Left kidney (tissue), 2 donors: ENCODE measurements around the gene PRKAR1B. TPM values are rescaled to one million over a fixed set of nuclear protein-coding genes. Genes with fewer than 3 reads are reported as not detected.

Experiments used
- DNase-seq: peaks from one replicate; pipeline ENCODE4 v3.0.0-alpha.2; 2013
- polyA plus RNA-seq: library from polyadenylated mRNA; unstranded; fragments of 120-200 nt; gene quantifications from one replicate; pipeline ENCODE4 v1.2.1, GENCODE V29; 2013; ENCODE audit not compliant: insufficient read length

Gene PRKAR1B
- polyA plus RNA-seq, 1 donor, result 33.7 TPM

DNA sequence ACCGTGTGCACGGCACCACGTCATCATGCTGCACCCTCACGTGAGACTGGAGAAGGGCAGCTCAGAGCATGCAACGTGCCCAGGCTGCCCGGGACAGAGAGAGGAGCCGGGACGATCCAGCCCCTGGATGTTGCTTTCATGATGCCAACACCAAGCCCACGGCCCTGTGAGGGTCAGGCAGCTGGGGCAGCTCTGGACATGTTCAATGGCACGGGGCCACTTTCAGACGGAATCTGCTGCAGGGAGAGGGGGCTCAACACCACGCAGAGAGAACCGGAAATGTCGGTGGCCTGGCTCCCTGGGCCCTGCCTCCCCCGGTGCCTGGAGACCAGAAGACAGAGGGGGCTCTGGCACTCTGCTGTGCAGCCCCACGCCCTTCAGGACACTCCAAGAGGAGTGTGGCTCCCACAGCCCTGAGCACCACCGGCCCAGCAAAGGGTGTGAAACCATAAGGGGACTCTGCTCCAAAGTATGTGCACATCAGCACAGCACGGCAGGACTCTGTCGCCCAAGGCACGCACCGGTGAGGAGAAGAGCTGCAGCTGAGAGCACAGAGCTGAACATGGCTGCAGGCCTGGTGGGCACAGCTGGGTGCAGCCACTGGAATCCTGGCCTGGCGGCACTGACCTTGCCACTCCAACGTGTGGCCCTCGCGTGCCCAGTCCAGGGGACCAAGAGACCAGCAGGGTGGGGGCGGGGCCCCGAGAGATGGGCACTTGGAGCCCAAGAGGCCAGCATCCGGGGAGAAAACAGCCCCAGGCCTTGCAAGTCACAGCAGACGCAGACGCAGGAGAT is 137.1 kb downstream of the PRKAR1B start:
- DNase-seq, result no peak

- no peak for DNase-seq
Observed at GRCh38 chr7:587767-588166, 139.3 kb downstream of the PRKAR1B start.

- DNase-seq, result no peak
Observed at GRCh38 chr7:586494-586893, 140.6 kb downstream of the PRKAR1B start.

DNA sequence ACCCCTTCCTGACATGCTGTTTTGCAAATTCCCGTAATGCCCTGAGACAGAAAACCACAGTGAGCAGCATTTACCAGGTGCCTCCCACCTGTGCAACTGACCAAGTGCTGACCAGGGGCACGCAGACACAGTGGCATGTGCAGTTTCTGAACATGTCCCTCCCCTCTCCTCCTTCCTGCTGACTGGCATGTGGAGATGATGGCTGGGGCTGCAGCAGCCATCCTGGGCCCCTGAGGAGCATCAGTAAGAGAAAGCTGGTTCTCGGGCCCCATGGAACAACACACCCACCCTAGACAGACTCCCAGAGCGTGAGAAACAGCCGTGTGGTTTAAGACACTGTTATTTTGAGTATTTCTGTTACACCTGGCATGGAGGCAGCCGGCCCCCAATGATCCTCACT is 141.2 kb downstream of the PRKAR1B start:
- no peak for DNase-seq

- DNase-seq, result no peak
Observed at GRCh38 chr7:585229-585711, 141.8 kb downstream of the PRKAR1B start.

- no peak for DNase-seq
Observed at GRCh38 chr7:584820-585219, 142.3 kb downstream of the PRKAR1B start.

DNA sequence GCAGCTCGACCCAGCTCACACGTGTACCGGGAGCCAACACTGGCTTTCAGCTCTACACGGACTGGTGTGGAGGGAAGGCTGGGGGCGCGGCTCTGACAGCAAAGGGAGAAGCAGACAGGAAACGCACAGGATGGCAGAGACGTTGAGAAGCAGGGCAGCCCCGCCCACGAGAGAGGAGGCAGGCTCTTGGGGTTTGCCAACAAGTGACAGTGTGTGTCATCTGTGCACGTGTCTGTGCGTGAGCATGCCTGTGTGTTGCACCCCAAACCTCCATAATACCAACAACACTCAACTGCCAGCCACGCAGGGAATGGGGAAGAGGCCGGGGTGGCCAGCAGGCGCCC is 143.0 kb downstream of the PRKAR1B start:
- DNase-seq, result no peak

DNA sequence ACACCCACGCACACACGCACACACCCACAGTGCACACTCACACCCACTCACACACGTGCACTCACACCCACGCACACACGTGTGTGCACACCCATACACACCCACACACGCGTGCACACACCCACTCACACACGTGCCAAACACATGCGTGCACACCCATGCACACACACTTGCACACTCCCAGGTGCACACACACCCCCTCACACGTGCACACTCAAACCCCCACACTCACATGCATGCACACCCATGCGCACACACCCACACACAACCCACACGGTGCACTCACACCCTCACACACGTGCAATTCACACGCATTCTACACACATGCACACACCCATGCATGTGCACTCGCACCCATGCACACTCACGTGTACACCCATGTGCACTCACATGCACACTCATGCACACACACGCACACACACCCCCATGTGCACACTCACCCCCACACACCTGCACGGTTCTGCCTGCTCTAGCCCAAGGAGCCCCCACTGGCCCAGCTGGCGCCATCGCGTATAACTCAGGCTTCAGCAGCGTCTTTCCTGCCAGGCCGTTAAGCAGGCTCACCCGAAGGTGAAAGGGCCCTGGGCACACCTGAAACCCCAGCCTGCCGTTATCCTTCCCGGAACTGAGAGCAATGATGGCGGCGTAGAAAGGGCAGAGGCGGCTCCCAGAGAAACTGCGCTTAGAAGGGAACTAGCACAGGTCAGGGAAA is 143.5 kb downstream of the PRKAR1B start:
- no peak for DNase-seq

- no peak for DNase-seq
Observed at GRCh38 chr7:582931-583330, 144.2 kb downstream of the PRKAR1B start.

DNA sequence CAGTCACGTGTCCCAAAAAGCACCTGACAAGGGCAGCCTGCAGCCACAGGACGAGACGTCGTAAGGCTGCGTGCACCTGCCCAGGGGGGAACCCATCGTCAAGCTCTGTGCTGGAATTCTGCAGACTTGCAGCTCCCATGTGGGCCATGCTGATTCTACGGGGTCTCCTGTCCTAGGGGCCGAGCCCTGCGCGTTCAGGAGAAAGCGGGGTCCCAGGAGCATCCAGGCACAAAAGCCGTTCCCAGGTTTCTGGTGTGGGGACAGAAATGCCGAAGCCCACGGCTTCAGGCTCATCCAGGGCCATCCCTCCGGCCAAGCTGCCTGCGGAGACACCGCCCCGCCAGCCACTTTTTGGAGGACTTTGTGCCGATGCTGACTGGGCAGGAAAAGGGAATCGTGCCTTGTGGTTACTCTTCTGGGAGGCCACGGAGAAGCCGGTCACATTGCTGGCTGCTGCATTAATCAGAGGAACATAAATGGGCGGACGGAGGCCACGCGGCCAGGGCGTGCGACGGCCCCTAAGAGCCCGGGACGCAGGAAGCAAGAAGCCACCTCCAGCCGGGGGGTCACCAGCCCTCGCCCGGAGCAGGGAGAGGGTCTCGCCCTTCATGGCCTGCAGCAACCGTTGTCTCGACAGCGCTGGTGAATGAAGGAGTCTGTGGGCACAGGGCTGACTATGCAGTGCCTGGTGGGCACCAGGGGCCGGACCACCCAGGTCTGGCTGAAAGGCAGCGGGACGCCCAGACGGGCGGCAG is 144.8 kb downstream of the PRKAR1B start:
- no peak for DNase-seq

GRCh38 chr7:578386-578785 is 148.7 kb downstream of the PRKAR1B start:
- DNase-seq, result no peak

- no peak for DNase-seq
Observed at GRCh38 chr7:577741-578370, 149.2 kb downstream of the PRKAR1B start.

GRCh38 chr7:577278-577665 is 149.8 kb downstream of the PRKAR1B start:
- no peak for DNase-seq

DNA sequence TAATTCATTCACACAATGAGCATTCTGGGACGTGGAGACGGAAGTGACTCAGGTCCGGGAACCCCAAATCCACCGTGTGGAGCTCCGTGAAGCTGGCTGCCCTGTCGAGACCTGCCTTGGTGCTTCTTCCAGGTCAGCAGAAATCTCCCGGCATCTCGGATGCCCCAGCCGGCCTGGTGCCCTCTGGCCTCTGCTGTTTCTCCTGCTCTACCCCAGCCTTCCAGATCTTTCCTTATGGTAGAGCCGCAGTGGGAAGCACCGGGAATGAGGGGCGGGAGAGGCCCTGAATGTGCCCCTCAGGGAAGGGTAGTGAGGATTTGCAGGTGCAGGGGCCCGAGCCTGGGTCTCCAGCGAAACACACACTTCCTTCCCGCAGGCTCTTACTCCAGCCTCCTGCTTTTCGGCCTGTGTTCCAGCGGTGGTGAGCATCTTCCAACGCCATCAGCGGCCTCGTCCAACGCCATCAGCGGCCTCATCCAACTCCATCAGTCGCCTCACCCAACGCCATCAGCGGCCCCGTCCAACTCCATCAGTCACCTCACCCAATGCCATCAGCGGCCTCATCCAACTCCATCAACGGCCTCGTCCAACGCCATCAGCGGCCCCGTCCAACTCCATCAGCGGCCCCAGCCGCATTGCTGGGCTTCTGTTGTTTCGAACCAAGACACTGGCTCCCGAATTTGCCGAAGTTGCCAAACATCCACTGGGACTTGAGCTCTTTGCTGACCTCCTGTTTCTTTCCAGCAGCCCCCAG is 150.4 kb downstream of the PRKAR1B start:
- no peak for DNase-seq

- no peak for DNase-seq
Observed at GRCh38 chr7:575425-576366, 151.4 kb downstream of the PRKAR1B start.

DNA sequence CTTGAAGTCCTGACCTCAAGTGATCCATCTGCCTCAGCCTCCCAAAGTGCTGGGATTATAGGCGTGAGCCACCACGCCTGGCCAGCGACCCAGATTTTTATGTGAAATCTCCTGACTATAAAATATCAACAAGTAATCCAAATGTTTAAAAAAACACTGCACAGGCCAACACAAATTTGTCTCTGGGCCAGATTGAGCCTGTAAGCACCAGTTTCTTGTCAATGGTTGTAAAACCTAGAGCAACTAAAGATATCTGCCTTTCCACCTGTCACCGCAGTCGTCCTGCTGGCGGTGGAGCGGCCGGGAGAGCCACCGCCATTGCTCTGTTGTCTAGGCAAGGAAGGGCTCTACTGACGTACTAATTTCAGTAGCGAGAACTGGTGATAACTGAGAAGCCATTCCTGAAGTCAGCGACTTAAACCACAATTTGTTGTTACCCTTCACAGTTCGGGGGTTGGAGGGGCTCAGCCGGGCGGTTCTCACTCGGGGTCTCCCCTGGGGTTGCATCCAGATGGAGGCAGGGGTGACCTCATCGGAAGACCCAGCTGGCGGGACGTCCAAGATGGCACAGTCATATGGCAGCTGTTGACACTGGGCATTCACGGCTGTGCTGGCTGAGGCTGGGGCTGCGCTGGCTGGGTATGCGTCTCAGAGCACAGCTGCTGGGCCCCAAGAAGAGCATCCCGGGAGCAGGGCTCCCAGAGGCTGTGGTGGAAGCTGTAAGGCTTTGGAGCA is 152.3 kb downstream of the PRKAR1B start:
- DNase-seq, result no peak

DNA sequence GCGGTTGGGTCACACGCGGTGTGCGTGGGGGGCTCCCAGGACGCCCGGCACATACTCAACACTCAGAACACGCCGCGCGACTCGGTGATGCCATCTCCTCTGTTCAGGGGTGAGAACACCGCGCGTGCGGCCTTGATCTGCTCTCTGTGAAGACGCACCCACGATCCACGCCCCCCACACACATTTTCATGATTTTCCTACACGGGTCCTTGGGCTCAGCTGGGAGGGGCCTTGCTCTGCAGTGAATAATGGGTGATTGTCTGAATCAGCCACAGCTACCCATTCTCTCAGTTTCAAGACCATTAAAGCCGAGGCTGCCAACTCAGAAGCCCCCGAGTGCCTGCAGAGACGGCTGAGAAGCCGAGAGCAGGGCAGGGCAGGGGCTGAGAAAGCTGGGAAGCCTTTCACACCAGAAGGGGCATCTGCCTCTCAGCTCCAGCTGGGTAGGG is 153.1 kb downstream of the PRKAR1B start:
- no peak for DNase-seq

DNA sequence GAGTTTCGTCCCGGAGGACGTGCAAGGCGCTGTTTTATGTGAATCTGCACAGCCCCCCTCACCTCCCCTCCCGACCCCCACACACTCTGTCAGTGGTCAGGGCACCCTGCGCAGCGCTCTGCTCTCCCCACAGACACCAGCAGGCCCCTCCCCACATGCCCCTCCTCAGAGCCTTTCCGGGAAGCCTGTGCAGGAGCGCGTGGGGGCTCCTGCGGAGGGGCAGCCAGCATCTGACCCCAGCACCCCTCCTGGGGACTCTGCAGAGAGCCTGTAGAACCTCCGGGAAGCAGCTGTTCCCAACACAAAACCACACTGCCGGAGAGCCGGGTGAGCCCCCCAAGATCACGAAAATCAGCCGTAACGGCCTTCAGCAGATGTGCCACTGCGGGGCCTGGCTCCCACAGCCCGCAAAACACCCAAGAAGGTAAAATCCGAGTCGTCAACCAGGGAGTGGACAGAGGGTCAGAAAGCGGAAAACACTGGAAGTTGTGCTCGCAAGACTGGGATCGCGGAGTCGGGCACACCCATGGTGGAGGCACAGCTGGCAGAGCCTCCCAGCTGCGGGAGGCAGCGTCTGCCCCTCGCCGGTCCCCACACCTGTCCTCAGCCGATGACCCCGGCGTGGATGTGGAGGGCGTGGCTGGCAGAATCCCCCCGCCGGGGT is 153.7 kb downstream of the PRKAR1B start:
- no peak for DNase-seq
